Retinal pigment epithelial cell (primary cell): ENCODE measurements around the gene SLC7A10.
A peak's percentile ranks its signal among the peaks of the same experiment; 100 is the strongest.

ENCODE experiments used
- DNase-seq: peaks from one replicate; pipeline ENCODE4 v3.0.0-alpha.2; 2010; ENCODE audit warnings: low read depth
- H3K4me3 ChIP-seq: 2 replicates; pipeline ENCODE4 v1.5.1; 2011; ENCODE audit warnings: mild to moderate bottlenecking, low read length, control low read depth, moderate library complexity
- TF ChIP-seq, protein P1 (sequence below): conservative IDR thresholded peaks from 2 replicates; pipeline ENCODE4 v1.5.1; 2011; ENCODE audit warnings: low read depth, low read length, control low read depth, inconsistent platforms

SLC7A10 gene

DNA sequence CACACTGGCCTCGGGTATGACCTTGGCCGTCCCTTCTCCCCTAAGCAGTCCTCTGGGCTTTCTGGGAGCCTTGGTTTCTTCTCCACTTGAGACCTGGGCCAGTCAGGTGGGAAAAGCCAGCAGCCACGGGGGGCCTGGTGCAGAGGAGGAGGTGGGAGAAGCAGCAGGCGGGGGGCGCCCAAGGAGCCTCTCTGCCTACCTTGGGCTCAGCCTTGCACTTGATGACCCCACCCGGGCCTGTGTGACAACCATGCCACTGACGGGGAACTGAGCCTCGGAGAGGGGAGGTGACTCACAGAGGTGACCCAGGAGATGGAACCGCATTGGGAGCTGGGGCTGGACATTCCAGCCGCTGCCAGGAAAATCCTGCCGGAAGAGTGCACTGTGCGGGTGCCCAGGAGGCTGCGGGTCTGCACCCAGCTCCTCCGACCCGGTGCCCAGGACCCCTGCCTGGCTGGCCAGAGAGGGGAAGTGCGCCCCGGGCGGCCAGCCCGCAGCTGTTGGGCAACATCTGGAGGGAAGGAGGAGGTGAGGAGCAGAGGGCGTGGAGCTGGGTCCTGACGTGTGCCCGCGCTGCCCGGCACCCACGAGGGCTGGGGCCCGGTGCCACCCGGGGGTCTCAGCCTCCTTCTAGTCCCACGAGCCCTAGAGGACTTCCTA, 23.4 kb upstream of the SLC7A10 start:
- TF ChIP-seq, protein P1, sequence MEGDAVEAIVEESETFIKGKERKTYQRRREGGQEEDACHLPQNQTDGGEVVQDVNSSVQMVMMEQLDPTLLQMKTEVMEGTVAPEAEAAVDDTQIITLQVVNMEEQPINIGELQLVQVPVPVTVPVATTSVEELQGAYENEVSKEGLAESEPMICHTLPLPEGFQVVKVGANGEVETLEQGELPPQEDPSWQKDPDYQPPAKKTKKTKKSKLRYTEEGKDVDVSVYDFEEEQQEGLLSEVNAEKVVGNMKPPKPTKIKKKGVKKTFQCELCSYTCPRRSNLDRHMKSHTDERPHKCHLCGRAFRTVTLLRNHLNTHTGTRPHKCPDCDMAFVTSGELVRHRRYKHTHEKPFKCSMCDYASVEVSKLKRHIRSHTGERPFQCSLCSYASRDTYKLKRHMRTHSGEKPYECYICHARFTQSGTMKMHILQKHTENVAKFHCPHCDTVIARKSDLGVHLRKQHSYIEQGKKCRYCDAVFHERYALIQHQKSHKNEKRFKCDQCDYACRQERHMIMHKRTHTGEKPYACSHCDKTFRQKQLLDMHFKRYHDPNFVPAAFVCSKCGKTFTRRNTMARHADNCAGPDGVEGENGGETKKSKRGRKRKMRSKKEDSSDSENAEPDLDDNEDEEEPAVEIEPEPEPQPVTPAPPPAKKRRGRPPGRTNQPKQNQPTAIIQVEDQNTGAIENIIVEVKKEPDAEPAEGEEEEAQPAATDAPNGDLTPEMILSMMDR: no peak
- DNase-seq: no peak
- H3K4me3 ChIP-seq: no peak overlapping the region

DNA sequence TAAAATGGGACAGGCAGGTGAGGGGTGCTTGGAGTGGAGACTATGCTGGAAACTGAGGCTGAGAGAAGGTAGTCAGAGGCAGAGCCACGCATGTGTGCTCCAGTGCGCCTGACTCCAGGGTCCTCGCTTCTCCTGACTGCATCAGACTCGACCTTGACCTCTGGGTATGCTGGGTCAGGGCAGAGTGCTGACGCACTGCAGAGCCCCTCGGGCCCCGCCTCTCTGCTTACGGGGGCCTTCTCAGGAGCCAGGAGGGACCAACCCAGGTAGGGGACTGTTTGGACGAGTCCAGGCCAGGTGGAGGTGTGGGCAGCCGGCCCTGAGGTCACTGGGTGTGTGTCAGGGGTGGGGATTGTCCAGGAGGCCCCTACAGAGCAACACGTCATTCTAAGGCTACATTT, 22.9 kb upstream of the SLC7A10 start:
- H3K4me3 ChIP-seq: no peak overlapping the region
- DNase-seq: no peak
- TF ChIP-seq, protein P1: no peak

DNA sequence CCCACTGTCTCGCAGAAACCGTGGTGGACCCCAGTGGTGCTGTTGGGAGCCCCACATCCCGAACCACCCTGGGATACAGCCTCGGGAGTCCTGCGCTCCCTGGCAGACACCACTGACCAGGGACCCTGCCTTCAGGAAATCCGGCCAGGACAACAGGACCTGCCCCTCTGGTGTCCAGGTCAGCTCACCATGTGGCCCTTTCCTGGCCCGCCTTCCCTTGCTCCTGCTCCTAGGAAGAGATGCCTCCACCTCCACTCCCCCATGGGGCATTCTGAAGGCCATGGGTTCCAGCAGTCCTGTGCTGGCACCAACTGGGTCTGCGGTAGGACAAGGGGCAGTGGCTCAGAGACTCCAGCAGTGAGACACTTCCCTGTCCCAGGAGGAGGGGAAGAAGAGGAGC, 22.5 kb upstream of the SLC7A10 start:
- DNase-seq: no peak
- H3K4me3 ChIP-seq: no peak overlapping the region
- TF ChIP-seq, protein P1: no peak

DNA sequence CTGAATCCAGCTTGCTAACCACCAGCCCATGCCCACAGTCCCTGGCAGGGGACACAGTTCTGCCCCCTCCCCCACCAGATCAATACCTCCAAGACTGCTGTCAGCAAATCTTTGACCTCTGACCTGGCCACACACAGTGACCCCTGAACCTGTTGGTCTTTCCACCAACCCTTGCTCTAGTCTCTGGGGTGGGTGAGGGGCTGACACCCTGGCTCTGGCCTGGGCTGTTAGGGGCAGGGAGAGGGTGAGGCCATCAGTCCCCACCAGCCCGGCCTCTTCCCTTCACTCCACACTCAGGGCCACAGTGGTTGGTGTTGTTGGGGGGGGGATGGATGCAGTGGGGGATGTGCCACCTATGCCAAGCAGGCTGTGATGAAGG, 21.8 kb upstream of the SLC7A10 start:
- no peak overlapping the region for H3K4me3 ChIP-seq
- DNase-seq: no peak
- TF ChIP-seq, protein P1: no peak

DNA sequence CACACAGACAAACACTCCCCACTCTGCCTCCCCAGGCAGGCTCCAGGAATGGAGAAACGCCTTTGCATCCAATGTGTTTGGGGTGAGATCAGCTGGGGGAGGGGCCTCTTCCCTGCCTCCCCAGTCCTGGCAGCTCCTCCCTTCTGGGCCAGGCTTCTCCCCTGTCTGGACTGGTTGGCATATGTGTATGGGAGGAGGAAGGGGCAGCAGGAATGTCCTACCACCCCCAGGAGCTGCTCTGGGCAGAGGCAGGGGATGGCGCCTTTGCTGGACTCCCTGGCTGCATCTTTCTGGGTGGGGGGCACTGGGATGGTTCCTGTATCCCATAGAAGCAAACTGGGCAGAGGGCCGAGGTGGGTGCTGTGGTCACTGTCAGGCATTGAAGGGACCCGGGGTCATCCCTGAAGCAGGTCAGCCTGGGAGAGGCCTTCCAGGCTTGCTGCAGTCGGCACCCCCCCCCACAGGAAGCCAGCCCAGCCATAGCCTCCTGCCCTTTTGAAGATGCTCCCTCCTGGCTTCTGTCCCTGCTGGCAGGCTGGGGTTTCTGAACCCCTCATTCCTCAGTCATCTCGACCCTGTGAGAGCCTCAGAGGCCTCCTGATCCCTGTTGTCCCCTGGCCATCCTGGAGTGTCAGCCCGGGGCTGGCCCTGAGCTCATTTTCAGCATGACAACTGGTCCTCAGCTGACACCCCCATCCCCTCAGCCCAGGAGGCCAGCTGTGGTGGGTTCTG, 21.2 kb upstream of the SLC7A10 start:
- DNase-seq: no peak
- no peak overlapping the region for H3K4me3 ChIP-seq
- TF ChIP-seq, protein P1: no peak

DNA sequence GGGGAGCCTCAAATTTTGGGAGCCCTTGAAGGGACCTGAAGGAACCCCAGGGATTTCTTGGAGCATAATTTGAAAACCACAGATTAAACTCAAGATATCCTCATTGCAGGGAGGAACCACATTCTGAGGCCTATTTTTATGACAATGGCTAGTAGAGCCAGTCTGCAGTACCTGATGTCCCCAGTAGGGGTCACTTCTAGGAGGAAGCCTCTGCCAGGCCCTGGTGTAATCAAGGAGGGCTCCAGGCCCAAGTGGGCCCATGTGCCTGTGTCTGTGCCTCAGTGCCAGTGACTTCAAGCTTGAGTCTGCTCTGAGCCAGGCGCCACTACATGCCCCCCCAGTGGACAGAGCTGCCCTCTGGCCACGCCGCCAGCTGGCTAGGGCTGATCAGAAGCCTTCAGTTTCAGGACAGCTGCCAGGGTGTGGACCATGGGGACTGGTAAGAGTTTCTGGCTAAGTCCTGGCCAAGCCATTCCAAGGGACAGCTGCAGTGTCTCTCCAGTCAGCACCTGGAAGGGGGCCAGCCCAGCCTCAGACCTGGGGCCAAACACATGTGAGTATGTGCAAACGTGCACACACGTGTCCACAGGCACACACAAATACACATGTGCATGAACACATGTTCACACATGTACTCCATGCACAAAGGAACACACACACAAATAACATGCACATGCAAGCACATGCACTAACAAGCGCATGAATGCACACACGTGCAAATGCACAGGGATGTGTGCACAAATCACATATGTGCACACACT, 20.5 kb upstream of the SLC7A10 start:
- H3K4me3 ChIP-seq: no peak overlapping the region
- no peak for DNase-seq
- TF ChIP-seq, protein P1: peak; percentile 59
